Measurements from ENCODE around the gene MAS1L. TPM values are rescaled to one million over a fixed set of nuclear protein-coding genes. Genes with fewer than 3 reads are reported as not detected.

The MAS1L gene
- polyA plus RNA-seq, 1 donor from 2014 or later: not detected

DNA sequence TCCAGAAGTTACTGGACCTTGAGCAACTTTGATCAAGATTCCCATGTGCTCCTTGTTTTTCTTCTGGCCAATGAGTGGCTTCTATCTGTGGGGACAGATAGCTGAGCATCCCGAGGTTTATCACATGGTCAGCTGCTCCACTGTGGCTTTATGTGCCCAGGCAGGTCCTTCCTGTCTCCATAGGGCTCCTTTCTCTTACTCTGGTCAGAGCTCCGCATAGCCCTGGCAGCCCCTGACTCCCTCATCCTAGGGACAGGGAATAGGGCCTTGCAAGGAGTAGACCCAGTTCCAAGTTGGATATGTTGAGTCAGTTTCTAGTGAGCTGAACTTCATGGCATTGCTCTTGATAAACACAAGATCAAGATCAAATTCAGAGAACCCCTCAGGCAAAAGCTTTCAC lies 6.4 kb upstream of the MAS1L start:
- Histone ChIP-seq H3K79me2 (replicated peaks; ENCODE audit: insufficient read depth, low read length) (no peaks in the 10 kb centered on the region), H3K27me3 (ENCODE audit: insufficient read depth, low read depth, low read length) (no peaks in the 10 kb centered on the region), H3K27ac (ENCODE audit: low read length) (no peak overlapping the region), H3K9me2 (ENCODE audit: insufficient read depth, low read length) (no peaks in the 10 kb centered on the region), H3K4me3 (ENCODE audit: low read length) (no peak overlapping the region), H3F3A (ENCODE audit: insufficient read depth, low read length, poor library complexity, severe bottlenecking) (no peaks in the 10 kb centered on the region), H3K4me2 (ENCODE audit: low read length) (no peak overlapping the region), H3K9ac (ENCODE audit: low read length) (no peak overlapping the region), H3K9me3 (ENCODE audit: low read length) (no peaks in the 10 kb centered on the region), H2AFZ (ENCODE audit: low read depth, low read length) (no peak overlapping the region), H4K20me1 (ENCODE audit: insufficient read depth) (no peaks in the 10 kb centered on the region), H3K36me3 (ENCODE audit: insufficient read depth, low read length) (no peaks in the 10 kb centered on the region)
- TF ChIP-seq SMC3 (conservative IDR thresholded peaks at IDR 0.05; ENCODE audit: poor library complexity): no peak
- no peak for TF ChIP-seq EZH2 (IDR thresholded peaks at IDR 0.05; ENCODE audit: borderline replicate concordance, insufficient read depth, low read length, poor library complexity, severe bottlenecking)
- no peak for TF ChIP-seq TAF1 (IDR thresholded peaks at IDR 0.05; ENCODE audit: low read depth)
- TF ChIP-seq MXI1 (conservative IDR thresholded peaks at IDR 0.05; ENCODE audit: poor library complexity, severe bottlenecking): no peak
- no peak for TF ChIP-seq EP300 (conservative IDR thresholded peaks at IDR 0.05; ENCODE audit: poor library complexity, severe bottlenecking)
- TF ChIP-seq POLR2AphosphoS5 (IDR thresholded peaks at IDR 0.05): no peak
- TF ChIP-seq RAD21 (conservative IDR thresholded peaks at IDR 0.05): no peak
- TF ChIP-seq, protein P1, sequence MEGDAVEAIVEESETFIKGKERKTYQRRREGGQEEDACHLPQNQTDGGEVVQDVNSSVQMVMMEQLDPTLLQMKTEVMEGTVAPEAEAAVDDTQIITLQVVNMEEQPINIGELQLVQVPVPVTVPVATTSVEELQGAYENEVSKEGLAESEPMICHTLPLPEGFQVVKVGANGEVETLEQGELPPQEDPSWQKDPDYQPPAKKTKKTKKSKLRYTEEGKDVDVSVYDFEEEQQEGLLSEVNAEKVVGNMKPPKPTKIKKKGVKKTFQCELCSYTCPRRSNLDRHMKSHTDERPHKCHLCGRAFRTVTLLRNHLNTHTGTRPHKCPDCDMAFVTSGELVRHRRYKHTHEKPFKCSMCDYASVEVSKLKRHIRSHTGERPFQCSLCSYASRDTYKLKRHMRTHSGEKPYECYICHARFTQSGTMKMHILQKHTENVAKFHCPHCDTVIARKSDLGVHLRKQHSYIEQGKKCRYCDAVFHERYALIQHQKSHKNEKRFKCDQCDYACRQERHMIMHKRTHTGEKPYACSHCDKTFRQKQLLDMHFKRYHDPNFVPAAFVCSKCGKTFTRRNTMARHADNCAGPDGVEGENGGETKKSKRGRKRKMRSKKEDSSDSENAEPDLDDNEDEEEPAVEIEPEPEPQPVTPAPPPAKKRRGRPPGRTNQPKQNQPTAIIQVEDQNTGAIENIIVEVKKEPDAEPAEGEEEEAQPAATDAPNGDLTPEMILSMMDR (IDR thresholded peaks at IDR 0.05; ENCODE audit: poor library complexity, severe bottlenecking): no peak
- TF ChIP-seq, protein P2, sequence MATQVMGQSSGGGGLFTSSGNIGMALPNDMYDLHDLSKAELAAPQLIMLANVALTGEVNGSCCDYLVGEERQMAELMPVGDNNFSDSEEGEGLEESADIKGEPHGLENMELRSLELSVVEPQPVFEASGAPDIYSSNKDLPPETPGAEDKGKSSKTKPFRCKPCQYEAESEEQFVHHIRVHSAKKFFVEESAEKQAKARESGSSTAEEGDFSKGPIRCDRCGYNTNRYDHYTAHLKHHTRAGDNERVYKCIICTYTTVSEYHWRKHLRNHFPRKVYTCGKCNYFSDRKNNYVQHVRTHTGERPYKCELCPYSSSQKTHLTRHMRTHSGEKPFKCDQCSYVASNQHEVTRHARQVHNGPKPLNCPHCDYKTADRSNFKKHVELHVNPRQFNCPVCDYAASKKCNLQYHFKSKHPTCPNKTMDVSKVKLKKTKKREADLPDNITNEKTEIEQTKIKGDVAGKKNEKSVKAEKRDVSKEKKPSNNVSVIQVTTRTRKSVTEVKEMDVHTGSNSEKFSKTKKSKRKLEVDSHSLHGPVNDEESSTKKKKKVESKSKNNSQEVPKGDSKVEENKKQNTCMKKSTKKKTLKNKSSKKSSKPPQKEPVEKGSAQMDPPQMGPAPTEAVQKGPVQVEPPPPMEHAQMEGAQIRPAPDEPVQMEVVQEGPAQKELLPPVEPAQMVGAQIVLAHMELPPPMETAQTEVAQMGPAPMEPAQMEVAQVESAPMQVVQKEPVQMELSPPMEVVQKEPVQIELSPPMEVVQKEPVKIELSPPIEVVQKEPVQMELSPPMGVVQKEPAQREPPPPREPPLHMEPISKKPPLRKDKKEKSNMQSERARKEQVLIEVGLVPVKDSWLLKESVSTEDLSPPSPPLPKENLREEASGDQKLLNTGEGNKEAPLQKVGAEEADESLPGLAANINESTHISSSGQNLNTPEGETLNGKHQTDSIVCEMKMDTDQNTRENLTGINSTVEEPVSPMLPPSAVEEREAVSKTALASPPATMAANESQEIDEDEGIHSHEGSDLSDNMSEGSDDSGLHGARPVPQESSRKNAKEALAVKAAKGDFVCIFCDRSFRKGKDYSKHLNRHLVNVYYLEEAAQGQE (IDR thresholded peaks at IDR 0.05; ENCODE audit: borderline replicate concordance): no peak

DNA sequence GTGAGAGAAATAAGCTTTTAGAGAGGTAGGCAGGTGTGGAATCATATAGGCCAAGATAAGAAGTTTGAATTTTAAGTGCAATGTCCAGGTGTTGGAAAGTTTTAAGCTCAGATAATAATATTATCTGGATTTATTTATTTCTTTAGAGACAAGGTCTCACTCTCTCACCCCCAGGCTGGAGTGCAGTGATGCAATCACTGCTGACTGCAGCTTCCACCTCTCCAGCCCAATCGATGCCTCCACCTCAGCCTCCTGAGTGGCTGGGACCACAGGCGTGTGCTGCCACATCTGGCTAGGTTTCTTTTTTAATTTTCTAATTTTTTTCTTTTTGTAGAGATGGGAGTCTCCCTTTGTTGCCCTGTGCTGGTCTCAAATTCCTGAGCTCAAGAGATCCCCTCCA lies 5.5 kb upstream of the MAS1L start:
- no peak overlapping the region for H3K4me2 ChIP-seq (ENCODE audit: low read length)
- H3K4me3 ChIP-seq (ENCODE audit: low read length): no peak overlapping the region
- no peak overlapping the region for H3K27ac ChIP-seq (ENCODE audit: low read length)
- H3K9me3 ChIP-seq (ENCODE audit: low read length): no peaks in the 10 kb centered on the region
- no peaks in the 10 kb centered on the region for H3K79me2 ChIP-seq (replicated peaks; ENCODE audit: insufficient read depth, low read length)
- TF ChIP-seq, protein P1 (IDR thresholded peaks at IDR 0.05; ENCODE audit: poor library complexity, severe bottlenecking): no peak
- no peak for TF ChIP-seq SMC3 (conservative IDR thresholded peaks at IDR 0.05; ENCODE audit: poor library complexity)
- no peak for TF ChIP-seq MXI1 (conservative IDR thresholded peaks at IDR 0.05; ENCODE audit: poor library complexity, severe bottlenecking)
- TF ChIP-seq RAD21 (conservative IDR thresholded peaks at IDR 0.05): no peak
- TF ChIP-seq POLR2AphosphoS5 (IDR thresholded peaks at IDR 0.05): no peak
- no peak for TF ChIP-seq TAF1 (IDR thresholded peaks at IDR 0.05; ENCODE audit: low read depth)
- TF ChIP-seq EP300 (conservative IDR thresholded peaks at IDR 0.05; ENCODE audit: poor library complexity, severe bottlenecking): no peak
- TF ChIP-seq EZH2 (IDR thresholded peaks at IDR 0.05; ENCODE audit: borderline replicate concordance, insufficient read depth, low read length, poor library complexity, severe bottlenecking): no peak
- TF ChIP-seq, protein P2 (IDR thresholded peaks at IDR 0.05; ENCODE audit: borderline replicate concordance): no peak
- no peak overlapping the region for H3K9ac ChIP-seq (ENCODE audit: low read length)
- H4K20me1 ChIP-seq (ENCODE audit: insufficient read depth): no peaks in the 10 kb centered on the region
- no peaks in the 10 kb centered on the region for H3K36me3 ChIP-seq (ENCODE audit: insufficient read depth, low read length)
- H3K9me2 ChIP-seq (ENCODE audit: insufficient read depth, low read length): no peaks in the 10 kb centered on the region
- H2AFZ ChIP-seq (ENCODE audit: low read depth, low read length): no peak overlapping the region
- no peaks in the 10 kb centered on the region for H3K27me3 ChIP-seq (ENCODE audit: insufficient read depth, low read depth, low read length)
- no peaks in the 10 kb centered on the region for H3F3A ChIP-seq (ENCODE audit: insufficient read depth, low read length, poor library complexity, severe bottlenecking)

All from neural cell (in vitro differentiated cells).